ENCODE data around the gene CARD9. TPM values are rescaled to one million over a fixed set of nuclear protein-coding genes. Genes with fewer than 3 reads are reported as not detected.

The CARD9 gene
- total RNA-seq, 2 donors from 2014 or later, result 0.86 to 1.9 TPM

GRCh38 chr9:136342181-136343120 lies 31.0 kb downstream of the CARD9 start:
- no peaks in the 10 kb centered on the region for H3K36me3 Mint-ChIP-seq (ENCODE audit: low read depth)
- no peak overlapping the region for H3K4me3 Mint-ChIP-seq
- no peaks in the 10 kb centered on the region for H3K27me3 Mint-ChIP-seq
- no peak overlapping the region for H3K27ac Mint-ChIP-seq
- no peaks in the 10 kb centered on the region for H3K9me3 ChIP-seq (ENCODE audit: control insufficient read depth, low read length, poor library complexity, severe bottlenecking)
- H3K4me1 Mint-ChIP-seq, result no peaks in the 10 kb centered on the region
- DNase-seq (peak; percentile 36 to 44 (median 44)), ATAC-seq (peak; percentile 62)

- Mint-ChIP-seq H3K27me3 (no peaks in the 10 kb centered on the region), H3K4me3 (no peak overlapping the region), H3K36me3 (ENCODE audit: low read depth) (no peaks in the 10 kb centered on the region), H3K27ac (no peak overlapping the region), H3K4me1 (no peaks in the 10 kb centered on the region)
- H3K9me3 ChIP-seq (ENCODE audit: control insufficient read depth, low read length, poor library complexity, severe bottlenecking), result no peaks in the 10 kb centered on the region
- ATAC-seq (no peak), DNase-seq (no peak)
Measured at GRCh38 chr9:136341769-136342168, 31.7 kb downstream of the CARD9 start.

GRCh38 chr9:136341042-136341655 lies 32.3 kb downstream of the CARD9 start:
- Mint-ChIP-seq H3K27me3 (no peaks in the 10 kb centered on the region), H3K27ac (no peak overlapping the region), H3K4me1 (no peaks in the 10 kb centered on the region), H3K36me3 (ENCODE audit: low read depth) (no peaks in the 10 kb centered on the region), H3K4me3 (no peak overlapping the region)
- DNase-seq (no peak), ATAC-seq (no peak)
- no peaks in the 10 kb centered on the region for H3K9me3 ChIP-seq (ENCODE audit: control insufficient read depth, low read length, poor library complexity, severe bottlenecking)

- H3K27me3 Mint-ChIP-seq, result no peaks in the 10 kb centered on the region
- no peak for ATAC-seq
- H3K36me3 Mint-ChIP-seq (ENCODE audit: low read depth), result no peaks in the 10 kb centered on the region
- no peak overlapping the region for H3K4me3 Mint-ChIP-seq
- no peaks in the 10 kb centered on the region for H3K4me1 Mint-ChIP-seq
- DNase-seq, result no peak
- H3K27ac Mint-ChIP-seq, result no peak overlapping the region
- H3K9me3 ChIP-seq (ENCODE audit: control insufficient read depth, low read length, poor library complexity, severe bottlenecking), result no peaks in the 10 kb centered on the region
Measured at GRCh38 chr9:136340356-136341041, 33.0 kb downstream of the CARD9 start.

- no peaks in the 10 kb centered on the region for H3K9me3 ChIP-seq (ENCODE audit: control insufficient read depth, low read length, poor library complexity, severe bottlenecking)
- ATAC-seq, result no peak
- Mint-ChIP-seq H3K4me1 (no peaks in the 10 kb centered on the region), H3K27ac (no peak overlapping the region), H3K27me3 (no peaks in the 10 kb centered on the region), H3K4me3 (peak overlapping the region; percentile 45), H3K36me3 (ENCODE audit: low read depth) (no peaks in the 10 kb centered on the region)
- no peak for DNase-seq
Measured at GRCh38 chr9:136339958-136340310, 33.5 kb downstream of the CARD9 start.

- ATAC-seq, result peak; percentile 49
- H3K4me1 Mint-ChIP-seq, result no peaks in the 10 kb centered on the region
- no peaks in the 10 kb centered on the region for H3K36me3 Mint-ChIP-seq (ENCODE audit: low read depth)
- H3K27me3 Mint-ChIP-seq, result no peaks in the 10 kb centered on the region
- no peak overlapping the region for H3K4me3 Mint-ChIP-seq
- DNase-seq, result peak in 1 of 3 donors; percentile 27
- no peaks in the 10 kb centered on the region for H3K9me3 ChIP-seq (ENCODE audit: control insufficient read depth, low read length, poor library complexity, severe bottlenecking)
- H3K27ac Mint-ChIP-seq, result no peak overlapping the region
Measured at GRCh38 chr9:136339173-136339957, 34.1 kb downstream of the CARD9 start.

- Mint-ChIP-seq H3K4me1 (no peaks in the 10 kb centered on the region), H3K36me3 (ENCODE audit: low read depth) (no peaks in the 10 kb centered on the region), H3K27ac (no peak overlapping the region), H3K4me3 (no peak overlapping the region), H3K27me3 (no peaks in the 10 kb centered on the region)
- no peaks in the 10 kb centered on the region for H3K9me3 ChIP-seq (ENCODE audit: control insufficient read depth, low read length, poor library complexity, severe bottlenecking)
- no peak for ATAC-seq
- DNase-seq, result no peak
Measured at GRCh38 chr9:136338511-136338910, 35.0 kb downstream of the CARD9 start.

- H3K27me3 Mint-ChIP-seq, result no peaks in the 10 kb centered on the region
Measured at GRCh38 chr9:136337416-136338395, 35.8 kb downstream of the CARD9 start.

GRCh38 chr9:136336881-136337280 lies 36.6 kb downstream of the CARD9 start:
- Mint-ChIP-seq H3K27ac (no peak overlapping the region), H3K4me3 (no peak overlapping the region), H3K4me1 (no peaks in the 10 kb centered on the region), H3K27me3 (no peaks in the 10 kb centered on the region), H3K36me3 (ENCODE audit: low read depth) (no peaks in the 10 kb centered on the region)
- no peak for DNase-seq
- no peaks in the 10 kb centered on the region for H3K9me3 ChIP-seq (ENCODE audit: control insufficient read depth, low read length, poor library complexity, severe bottlenecking)
- ATAC-seq, result no peak

More at GRCh38 chr9:136337416-136338395, 35.8 kb downstream of the CARD9 start:
- Mint-ChIP-seq H3K4me3 (no peak overlapping the region), H3K36me3 (ENCODE audit: low read depth) (no peaks in the 10 kb centered on the region), H3K27ac (no peak overlapping the region), H3K4me1 (no peaks in the 10 kb centered on the region)
- ATAC-seq (no peak), DNase-seq (no peak)
- no peaks in the 10 kb centered on the region for H3K9me3 ChIP-seq (ENCODE audit: control insufficient read depth, low read length, poor library complexity, severe bottlenecking)

- Mint-ChIP-seq H3K4me1 (no peaks in the 10 kb centered on the region), H3K27ac (no peak overlapping the region), H3K27me3 (no peaks in the 10 kb centered on the region), H3K4me3 (no peak overlapping the region), H3K36me3 (ENCODE audit: low read depth) (no peaks in the 10 kb centered on the region)
- DNase-seq (no peak), ATAC-seq (no peak)
- H3K9me3 ChIP-seq (ENCODE audit: control insufficient read depth, low read length, poor library complexity, severe bottlenecking), result no peaks in the 10 kb centered on the region
Measured at GRCh38 chr9:136336156-136336870, 37.2 kb downstream of the CARD9 start.

- no peak for DNase-seq
- no peak overlapping the region for H3K27ac Mint-ChIP-seq
- H3K9me3 ChIP-seq (ENCODE audit: control insufficient read depth, low read length, poor library complexity, severe bottlenecking), result no peaks in the 10 kb centered on the region
- no peak overlapping the region for H3K4me3 Mint-ChIP-seq
- no peak for ATAC-seq
- H3K27me3 Mint-ChIP-seq, result no peaks in the 10 kb centered on the region
- H3K36me3 Mint-ChIP-seq (ENCODE audit: low read depth), result no peaks in the 10 kb centered on the region
- no peaks in the 10 kb centered on the region for H3K4me1 Mint-ChIP-seq
Measured at GRCh38 chr9:136335296-136336155, 37.9 kb downstream of the CARD9 start.

Data from T-helper 17 cell (primary cell).